Esophagus squamous epithelium (tissue), 4 donors: Measurements from ENCODE around the gene HIBADH.

Source experiments
- POLR2A ChIP-seq, 4 donors: fragments of 450-650 bp; IDR thresholded peaks; one replicate each; pipeline ENCODE4 v1.6.1; 2017; ENCODE audit warnings: antibody characterized with exemption in 4 of 4, mild to moderate bottlenecking in 4 of 4, moderate library complexity in 3 of 4
- TF ChIP-seq, protein P1 (sequence below), 6 experiments: fragments of 450-650 bp in 4 of 6; fragments of 200-600 bp in 2 of 6; sonication (generic) in 2 of 6; IDR thresholded peaks; one replicate each; pipeline ENCODE4 v1.5.1; 2016 to 2019; ENCODE audit warnings: antibody characterized with exemption in 6 of 6, mild to moderate bottlenecking in 4 of 6, moderate library complexity in 4 of 6

GRCh38 chr7:27633062-27633461, 29.6 kb downstream of the HIBADH start:
- TF ChIP-seq, protein P1, sequence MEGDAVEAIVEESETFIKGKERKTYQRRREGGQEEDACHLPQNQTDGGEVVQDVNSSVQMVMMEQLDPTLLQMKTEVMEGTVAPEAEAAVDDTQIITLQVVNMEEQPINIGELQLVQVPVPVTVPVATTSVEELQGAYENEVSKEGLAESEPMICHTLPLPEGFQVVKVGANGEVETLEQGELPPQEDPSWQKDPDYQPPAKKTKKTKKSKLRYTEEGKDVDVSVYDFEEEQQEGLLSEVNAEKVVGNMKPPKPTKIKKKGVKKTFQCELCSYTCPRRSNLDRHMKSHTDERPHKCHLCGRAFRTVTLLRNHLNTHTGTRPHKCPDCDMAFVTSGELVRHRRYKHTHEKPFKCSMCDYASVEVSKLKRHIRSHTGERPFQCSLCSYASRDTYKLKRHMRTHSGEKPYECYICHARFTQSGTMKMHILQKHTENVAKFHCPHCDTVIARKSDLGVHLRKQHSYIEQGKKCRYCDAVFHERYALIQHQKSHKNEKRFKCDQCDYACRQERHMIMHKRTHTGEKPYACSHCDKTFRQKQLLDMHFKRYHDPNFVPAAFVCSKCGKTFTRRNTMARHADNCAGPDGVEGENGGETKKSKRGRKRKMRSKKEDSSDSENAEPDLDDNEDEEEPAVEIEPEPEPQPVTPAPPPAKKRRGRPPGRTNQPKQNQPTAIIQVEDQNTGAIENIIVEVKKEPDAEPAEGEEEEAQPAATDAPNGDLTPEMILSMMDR (IDR thresholded peaks at IDR 0.05), result no peak
- no peak for TF ChIP-seq POLR2A (IDR thresholded peaks at IDR 0.05)
